HG03159 (cell line): ENCODE measurements around the gene GTF2A2.
"Not testable (repeated sequence)": the region's sequence is repeated elsewhere in the genome, so short reads cannot be mapped to it uniquely, and the experiment has no call there.

Experiments
- ATAC-seq: cut with Tn5 transposase; IDR thresholded peaks from one replicate; pipeline ENCODE4 v1.9.1; 2021; ENCODE audit warnings: mild to moderate bottlenecking, moderate library complexity; ENCODE audit not compliant: unreplicated experiment

The GTF2A2 gene

GRCh38 chr15:59656897-59657634 is at the start of gene GTF2A2:
Gene GTF2A2 (minus strand): TSS chr15:59657515. CDS start chr15:59652277, 5,238 bp downstream.
- peak; percentile 98 for ATAC-seq

GRCh38 chr15:59703979-59704796 is 46.9 kb upstream of the GTF2A2 start:
- ATAC-seq: no peak

- ATAC-seq: no peak
Observed at GRCh38 chr15:59702351-59702750, 45.0 kb upstream of the GTF2A2 start.

GRCh38 chr15:59701880-59702279 is 44.6 kb upstream of the GTF2A2 start:
- ATAC-seq: no peak

GRCh38 chr15:59699810-59700431 is 42.6 kb upstream of the GTF2A2 start:
- ATAC-seq: no peak

GRCh38 chr15:59698065-59698464 is 40.8 kb upstream of the GTF2A2 start:
- ATAC-seq: not testable (repeated sequence)

GRCh38 chr15:59696332-59696731 is 39.0 kb upstream of the GTF2A2 start:
- ATAC-seq: no peak

- no peak for ATAC-seq
Observed at GRCh38 chr15:59694779-59695178, 37.5 kb upstream of the GTF2A2 start.

- no peak for ATAC-seq
Observed at GRCh38 chr15:59691194-59691805, 34.0 kb upstream of the GTF2A2 start.

- no peak for ATAC-seq
Observed at GRCh38 chr15:59689626-59690236, 32.4 kb upstream of the GTF2A2 start.

GRCh38 chr15:59688782-59689625 is 31.7 kb upstream of the GTF2A2 start, which contains the start of gene BNIP2:
Gene BNIP2 (minus strand): TSS chr15:59689320. CDS start chr15:59682457, 6,863 bp downstream.
- peak; percentile 83 for ATAC-seq

GRCh38 chr15:59688423-59688781 is 31.1 kb upstream of the GTF2A2 start:
- ATAC-seq: peak; percentile 0

- ATAC-seq: peak; percentile 29
Observed at GRCh38 chr15:59687836-59688235, 30.5 kb upstream of the GTF2A2 start.

GRCh38 chr15:59686389-59686788 is 29.1 kb upstream of the GTF2A2 start:
- no peak for ATAC-seq

- no peak for ATAC-seq
Observed at GRCh38 chr15:59685737-59686297, 28.5 kb upstream of the GTF2A2 start.

GRCh38 chr15:59680870-59681269 is 23.6 kb upstream of the GTF2A2 start:
- no peak for ATAC-seq

- ATAC-seq: no peak
Observed at GRCh38 chr15:59680346-59680745, 23.0 kb upstream of the GTF2A2 start.

GRCh38 chr15:59678620-59679019 is 21.3 kb upstream of the GTF2A2 start:
- ATAC-seq: no peak

- ATAC-seq: no peak
Observed at GRCh38 chr15:59678172-59678571, 20.9 kb upstream of the GTF2A2 start.
